ENCODE results near the gene MAGI2.

- TF ChIP-seq CTCF (IDR thresholded peaks at IDR 0.05) = no peak
- TF ChIP-seq POLR2A (IDR thresholded peaks at IDR 0.05) = no peak
Observed at GRCh38 chr7:79414910-79415309, 38.6 kb downstream of the MAGI2 start.

Measured in body of pancreas (tissue), 4 donors.